H4 (cell line): ENCODE measurements around the gene LILRB1. TPM values are rescaled to one million over a fixed set of nuclear protein-coding genes. Genes with fewer than 3 reads are reported as not detected.
"Not testable (repeated sequence)": the region's sequence is repeated elsewhere in the genome, so short reads cannot be mapped to it uniquely, and the experiment has no call there.

Source experiments
- DNase-seq: peaks from one replicate; pipeline ENCODE4 v3.0.0-alpha.2; 2015; ENCODE audit warnings: low spot score
- total RNA-seq: library from RNA; depleted of rRNA; stranded (reverse); fragments of >200 nt; shearing (Covaris generic); gene quantifications from 2 replicates; pipeline ENCODE4 v1.2.3, GENCODE V29; 2014; rRNA removed

LILRB1 gene
- total RNA-seq = not detected in 2 replicates

DNA sequence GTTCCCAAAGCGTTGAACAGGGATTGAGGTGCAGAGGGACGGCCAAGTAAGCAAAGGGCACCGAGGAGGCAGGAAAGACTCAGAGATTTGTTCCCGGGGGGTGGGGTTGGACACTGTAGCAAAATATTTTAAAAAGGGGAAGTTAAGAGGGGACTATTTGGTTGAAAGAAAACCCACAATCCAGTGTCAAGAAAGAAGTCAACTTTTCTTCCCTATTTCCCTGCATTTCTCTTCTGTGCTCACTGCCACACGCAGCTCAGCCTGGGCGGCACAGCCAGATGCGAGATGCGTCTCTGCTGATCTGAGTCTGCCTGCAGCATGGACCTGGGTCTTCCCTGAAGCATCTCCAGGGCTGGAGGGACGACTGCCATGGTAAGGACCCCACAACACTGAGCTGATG is at the start of gene LILRB1:
Gene LILRB1, plus strand, starts transcription at position 223 of the 400 bp plus-strand sequence. CDS start 590 bp downstream, outside the sequence.
- not testable (repeated sequence) for DNase-seq

DNA sequence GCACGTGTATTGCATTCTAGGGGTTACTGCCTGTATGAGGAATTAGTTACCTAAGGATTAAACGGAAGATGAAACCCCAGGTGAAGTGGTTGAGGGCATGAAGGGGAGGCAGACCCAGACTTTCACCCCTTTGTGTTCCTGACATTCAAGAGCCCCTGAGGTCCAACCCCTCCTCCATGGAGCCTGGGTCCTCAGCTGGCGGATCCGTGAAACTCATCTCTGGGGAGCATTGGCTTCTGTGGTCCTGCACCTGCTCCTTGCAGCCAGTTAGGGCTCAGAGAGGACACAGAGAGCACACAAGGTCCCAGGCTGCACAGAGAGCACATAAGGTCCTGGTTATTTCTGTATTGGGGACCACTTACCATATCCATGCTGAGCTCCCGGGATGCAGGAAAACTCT is 43.9 kb upstream of the LILRB1 start:
- DNase-seq = no peak

GRCh38 chr19:54587026-54587425 is 43.3 kb upstream of the LILRB1 start:
- DNase-seq = no peak

DNA sequence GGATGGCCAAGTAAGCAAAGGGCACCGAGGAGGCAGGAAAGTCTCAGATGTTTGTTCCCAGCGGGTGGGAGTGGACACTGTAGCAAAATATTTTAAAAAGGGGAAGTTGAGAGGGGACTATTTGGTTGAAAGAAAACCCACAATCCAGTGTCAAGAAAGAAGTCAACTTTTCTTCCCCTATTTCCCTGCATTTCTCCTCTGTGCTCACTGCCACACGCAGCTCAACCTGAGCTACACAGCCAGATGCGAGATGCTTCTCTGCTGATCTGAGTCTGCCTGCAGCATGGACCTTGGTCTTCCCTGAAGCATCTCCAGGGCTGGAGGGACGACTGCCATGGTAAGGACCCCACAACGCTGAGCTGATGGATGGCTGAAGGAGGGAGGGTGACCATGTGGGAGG is 36.8 kb upstream of the LILRB1 start, which contains the start of gene LILRA1:
Gene LILRA1, plus strand, starts transcription at position 188 of the 400 bp plus-strand sequence. CDS start 613 bp downstream, outside the sequence.
- not testable (repeated sequence) for DNase-seq

DNA sequence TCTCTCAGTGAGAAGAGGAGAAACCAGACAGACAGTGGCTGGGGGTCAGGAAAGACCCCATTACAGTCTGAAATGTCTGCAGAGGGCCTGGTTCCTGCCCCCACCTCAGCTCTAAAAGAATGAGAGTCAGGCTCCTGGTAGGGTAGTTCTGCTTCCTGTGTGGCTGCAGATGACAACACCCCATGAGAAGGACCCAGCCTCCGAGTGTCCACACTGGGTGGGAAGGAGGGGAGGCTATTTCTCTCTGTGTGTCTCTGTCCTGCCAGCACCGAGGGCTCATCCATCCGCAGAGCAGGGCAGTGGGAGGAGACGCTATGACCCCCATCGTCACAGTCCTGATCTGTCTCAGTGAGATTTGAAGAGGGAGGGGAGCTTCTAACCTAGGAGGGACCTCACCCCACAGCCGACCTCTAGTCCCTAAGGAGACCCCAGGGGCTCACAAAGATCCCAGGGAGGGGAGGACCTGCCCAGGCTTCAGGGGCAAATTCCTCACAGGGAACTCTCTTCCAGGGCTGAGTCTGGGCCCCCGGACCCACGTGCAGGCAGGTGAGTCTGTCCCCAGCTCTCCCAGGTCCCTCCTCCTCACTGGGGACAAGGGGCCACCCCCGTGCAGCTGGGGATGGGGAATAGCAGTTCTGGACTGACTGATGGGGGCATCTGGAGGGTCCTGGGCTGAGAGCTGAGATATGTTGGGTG is 36.2 kb upstream of the LILRB1 start:
- not testable (repeated sequence) for DNase-seq

DNA sequence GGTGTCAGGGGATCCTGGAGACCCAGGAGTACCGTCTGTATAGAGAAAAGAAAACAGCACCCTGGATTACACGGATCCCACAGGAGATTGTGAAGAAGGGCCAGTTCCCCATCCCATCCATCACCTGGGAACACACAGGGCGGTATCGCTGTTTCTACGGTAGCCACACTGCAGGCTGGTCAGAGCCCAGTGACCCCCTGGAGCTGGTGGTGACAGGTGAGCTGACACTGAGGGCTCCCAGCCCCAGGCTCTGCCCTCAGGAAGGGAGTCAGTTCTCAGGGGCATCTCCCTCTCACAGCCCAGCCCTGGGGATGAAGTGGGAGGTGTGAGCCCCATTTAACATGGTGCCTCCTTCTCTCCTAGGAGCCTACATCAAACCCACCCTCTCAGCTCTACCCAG is 35.5 kb upstream of the LILRB1 start:
- DNase-seq = no peak

- not testable (repeated sequence) for DNase-seq
Observed at GRCh38 chr19:54595680-54596436, 34.4 kb upstream of the LILRB1 start.

DNA sequence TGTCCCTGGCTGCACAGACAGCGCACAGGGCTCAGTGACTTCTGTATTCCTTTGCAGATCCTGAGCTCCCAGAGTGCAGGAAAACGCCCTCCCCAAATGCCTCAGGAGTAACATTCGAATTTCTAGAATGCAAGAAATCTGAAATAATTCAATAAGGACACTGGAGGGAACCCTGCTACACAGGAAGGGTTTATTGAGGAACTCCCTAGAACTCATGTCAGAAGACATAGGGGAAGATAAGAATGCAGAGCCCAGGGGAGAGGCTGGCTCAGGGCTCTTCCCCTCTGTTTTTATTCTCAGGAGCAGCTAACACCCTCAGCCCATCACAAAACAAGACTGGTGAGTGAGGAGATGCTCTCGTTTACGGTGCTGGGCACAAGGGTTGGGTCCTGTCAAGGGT is 30.1 kb upstream of the LILRB1 start:
- DNase-seq = no peak

DNA sequence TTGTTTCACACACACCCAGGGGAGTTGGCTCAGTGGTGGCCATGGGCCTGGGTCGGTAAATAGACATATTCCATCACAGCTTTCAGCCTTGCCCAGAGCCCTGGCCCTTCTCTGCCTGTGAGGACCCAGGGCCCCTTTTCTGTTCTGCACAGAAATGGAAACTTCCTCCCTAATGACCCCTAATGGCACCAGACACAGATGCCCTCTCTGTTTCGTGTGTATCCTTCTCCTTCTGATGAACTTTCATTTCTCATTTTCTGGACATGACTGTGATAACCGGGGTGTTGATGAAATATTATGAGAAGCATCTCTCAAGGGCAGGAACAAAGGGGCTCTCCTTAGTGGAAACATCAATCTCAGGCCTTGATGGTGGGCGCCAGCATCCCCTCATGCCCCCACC is 24.1 kb upstream of the LILRB1 start:
- DNase-seq = no peak

- DNase-seq = no peak
Observed at GRCh38 chr19:54606891-54607784, 23.1 kb upstream of the LILRB1 start.

- DNase-seq = no peak
Observed at GRCh38 chr19:54607785-54608150, 22.5 kb upstream of the LILRB1 start.

DNA sequence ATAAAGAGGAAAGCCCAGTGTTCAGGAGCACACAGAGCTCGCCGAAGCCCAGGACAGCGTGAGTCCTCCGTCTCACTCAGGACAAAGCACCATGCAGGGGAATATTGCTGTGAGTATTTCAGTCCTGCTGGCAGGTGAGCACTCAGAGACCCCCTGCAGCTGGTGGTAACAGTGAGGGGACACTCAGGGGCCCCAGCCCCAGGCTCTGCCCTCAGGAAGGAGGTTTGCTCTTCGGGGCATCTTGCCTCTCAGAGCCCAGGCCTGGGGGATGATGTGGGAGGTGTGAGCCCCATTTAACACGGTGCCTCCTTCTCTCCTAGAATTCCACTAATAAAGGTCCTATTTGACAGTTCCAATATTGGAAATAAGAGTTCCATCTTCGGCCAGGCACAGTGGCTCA is 22.1 kb upstream of the LILRB1 start:
- DNase-seq = no peak

GRCh38 chr19:54608792-54609191 is 21.5 kb upstream of the LILRB1 start:
- no peak for DNase-seq

DNA sequence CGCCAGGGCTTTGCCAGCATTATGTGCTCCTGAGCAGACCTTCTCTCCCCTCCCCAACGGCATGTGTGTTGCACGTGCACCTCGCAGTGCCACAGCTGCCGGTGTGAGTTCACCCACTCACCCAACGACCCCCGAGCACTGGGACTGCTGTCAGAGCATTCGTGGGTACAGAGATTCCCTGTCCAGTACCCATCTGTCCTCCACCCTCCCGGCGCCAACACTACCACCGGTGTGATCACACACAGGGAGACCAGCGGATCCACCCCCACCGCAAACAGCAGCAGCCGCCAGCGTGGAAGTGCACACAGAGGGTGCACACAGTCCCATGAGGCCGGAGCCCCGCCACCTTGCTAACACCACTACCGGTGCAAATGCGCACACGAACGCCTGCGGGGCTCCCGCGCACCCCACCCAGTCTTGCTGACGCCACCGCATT is 20.9 kb upstream of the LILRB1 start:
- no peak for DNase-seq

DNA sequence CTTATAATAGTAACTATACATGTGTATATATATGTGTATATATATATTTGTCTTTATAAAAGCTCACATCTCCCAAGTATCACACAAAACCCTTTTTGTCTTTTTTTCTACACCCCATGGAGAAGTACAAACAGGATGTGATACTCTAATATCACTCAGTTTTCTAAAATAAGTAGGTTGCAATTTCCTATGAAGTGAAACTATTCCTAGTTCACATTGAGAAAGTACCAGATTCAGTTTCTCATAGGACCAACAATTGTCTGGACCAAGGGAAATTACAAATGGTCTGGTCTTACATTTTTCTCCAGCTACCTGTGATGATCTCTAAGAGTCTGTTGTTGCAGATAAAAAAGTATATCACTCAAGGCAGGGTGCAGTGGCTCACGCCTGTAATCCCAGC is 17.9 kb upstream of the LILRB1 start:
- no peak for DNase-seq

DNA sequence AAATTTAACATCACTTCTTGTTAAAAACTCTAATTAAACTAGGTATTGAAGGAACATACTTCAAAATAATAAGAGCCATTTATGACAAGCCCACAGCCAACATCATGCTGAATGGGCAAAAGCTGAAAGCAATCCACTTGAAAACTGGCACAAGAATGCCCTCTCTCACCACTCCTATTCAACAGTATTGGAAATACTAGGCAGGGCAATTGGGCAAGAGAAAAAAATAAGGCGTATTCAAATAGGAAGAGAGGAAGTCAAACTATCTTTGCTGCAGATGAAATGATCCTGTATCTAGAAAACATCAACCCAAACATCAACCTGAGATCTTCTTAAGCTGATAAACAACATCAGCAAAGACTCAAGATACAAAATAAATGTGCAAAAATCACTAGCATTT is 15.6 kb upstream of the LILRB1 start:
- no peak for DNase-seq

DNA sequence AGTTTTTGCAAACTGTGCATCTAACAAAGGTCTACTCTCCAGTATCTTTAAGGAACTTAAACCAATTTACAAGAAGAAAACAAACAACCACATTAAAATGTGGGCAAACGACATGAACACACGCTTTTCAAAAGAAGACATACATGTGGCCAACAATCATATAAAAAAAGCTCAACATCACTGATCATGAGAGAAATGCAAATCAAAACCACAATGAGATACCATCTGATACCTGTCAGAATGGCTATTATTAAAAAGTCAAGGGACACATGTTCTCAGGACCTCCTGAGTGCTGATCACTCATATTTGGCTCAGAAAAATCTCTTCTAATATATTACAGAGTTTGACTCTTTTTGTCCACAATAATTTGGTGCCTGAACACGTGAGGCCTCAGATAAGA is 14.2 kb upstream of the LILRB1 start:
- DNase-seq = no peak

DNA sequence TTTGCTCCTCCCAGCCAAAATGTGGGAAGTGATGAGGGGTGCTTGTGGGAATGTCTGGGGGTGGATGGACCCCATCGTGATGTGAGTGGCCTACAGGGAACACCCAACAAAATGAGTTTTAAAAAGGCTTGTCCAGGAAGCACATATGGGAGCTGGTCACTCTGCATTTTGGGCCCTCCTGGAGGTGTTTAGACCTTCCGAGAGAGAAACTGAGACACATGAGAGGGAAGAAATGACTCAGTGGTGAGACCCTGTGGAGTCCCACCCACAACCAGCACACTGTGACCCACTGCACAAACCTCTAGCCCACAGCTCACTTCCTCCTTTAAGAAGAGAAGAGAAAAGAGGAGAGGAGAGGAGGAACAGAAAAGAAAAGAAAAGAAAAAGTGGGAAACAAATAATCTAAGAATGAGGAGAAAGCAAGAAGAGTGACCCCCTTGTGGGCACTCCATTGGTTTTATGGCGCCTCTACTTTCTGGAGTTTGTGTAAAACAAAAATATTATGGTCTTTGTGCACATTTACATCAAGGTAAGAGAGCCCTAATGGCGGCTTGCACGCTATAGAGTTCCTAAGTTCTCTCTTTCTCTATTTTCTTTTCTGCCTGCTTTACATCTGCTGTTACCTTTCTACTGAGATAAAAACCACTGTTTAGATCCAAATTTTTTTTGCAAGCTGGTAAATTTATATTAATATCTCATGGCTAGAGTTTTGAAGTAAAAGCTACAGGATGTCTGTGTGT is 13.3 kb upstream of the LILRB1 start:
- no peak for DNase-seq

DNA sequence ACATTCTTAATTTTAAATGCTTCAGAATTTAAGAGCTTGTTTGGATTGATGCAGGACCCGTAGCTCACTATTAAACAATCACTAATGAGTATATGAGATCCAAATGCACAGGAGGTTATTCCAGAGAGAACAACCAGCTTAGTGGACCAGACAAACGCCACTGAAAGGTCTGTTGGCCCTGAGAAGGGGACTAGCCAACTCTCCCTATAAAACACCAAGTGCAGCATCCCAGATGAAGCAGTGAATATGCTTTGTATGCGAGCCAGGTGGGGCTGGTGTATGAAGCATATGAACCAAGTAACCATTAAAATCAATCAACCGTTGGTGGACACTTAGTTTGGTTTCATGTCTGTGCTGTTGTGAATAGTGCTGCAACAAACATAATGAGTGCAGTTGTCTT is 9.8 kb upstream of the LILRB1 start:
- DNase-seq = no peak

- DNase-seq = no peak
Observed at GRCh38 chr19:54622431-54622830, 7.9 kb upstream of the LILRB1 start.

DNA sequence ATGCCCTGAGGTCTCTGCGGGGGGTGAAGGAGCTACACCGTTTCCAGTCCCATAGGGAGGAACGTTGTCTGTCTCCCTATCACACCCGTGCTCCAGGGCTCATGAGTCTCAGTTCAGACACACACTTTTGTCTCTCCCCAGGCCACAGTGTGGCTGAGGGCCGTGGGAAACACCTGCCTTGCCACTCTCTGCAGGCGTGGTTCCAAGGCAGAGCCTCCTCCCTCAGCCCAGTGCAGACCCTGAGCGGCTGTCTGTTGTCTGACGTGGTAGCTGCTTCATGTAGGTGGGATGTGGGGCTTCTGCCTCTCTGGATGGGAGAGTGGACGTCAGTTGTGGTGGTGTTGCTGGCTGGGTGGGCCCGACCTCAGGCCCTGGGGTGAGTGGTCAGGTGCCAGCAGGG is 6.0 kb upstream of the LILRB1 start:
- DNase-seq = not testable (repeated sequence)
